22Rv1 (cell line): Measurements from ENCODE around the gene SLC36A3.
A peak's percentile ranks its signal among the peaks of the same experiment; 100 is the strongest.

Experiments
- H3K27ac ChIP-seq: fragments of 450-650 bp; 2 replicates; pipeline ENCODE4 v1.5.1; 2017
- ZFX ChIP-seq: fragments of 450-650 bp; IDR thresholded peaks from 2 replicates; pipeline ENCODE4 v1.6.1; 2017; ENCODE audit warnings: antibody characterized with exemption, borderline replicate concordance
- TF ChIP-seq, protein P1 (sequence below): fragments of 450-650 bp; IDR thresholded peaks from 2 replicates; pipeline ENCODE4 v1.5.1; 2017; ENCODE audit warnings: mild to moderate bottlenecking

SLC36A3 gene

DNA sequence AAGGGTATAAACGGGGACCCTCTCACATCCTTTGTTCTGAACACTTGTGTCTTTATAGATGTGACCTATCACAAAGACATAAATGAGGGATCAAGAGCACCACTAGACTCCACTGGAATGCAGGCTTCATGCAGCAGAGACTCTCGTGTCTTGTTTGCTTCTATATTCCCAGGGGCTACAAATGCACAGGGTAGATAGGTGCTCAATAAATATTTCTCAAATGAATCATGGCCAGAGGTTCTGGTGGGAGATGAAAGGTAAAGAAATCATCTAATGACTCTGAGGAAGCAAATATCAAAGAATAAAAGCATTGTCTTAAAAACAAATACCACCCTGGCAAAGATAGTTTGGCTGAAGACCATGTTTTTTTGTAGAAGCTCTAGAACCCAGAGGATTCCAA is 6.6 kb downstream of the SLC36A3 start:
- TF ChIP-seq, protein P1, sequence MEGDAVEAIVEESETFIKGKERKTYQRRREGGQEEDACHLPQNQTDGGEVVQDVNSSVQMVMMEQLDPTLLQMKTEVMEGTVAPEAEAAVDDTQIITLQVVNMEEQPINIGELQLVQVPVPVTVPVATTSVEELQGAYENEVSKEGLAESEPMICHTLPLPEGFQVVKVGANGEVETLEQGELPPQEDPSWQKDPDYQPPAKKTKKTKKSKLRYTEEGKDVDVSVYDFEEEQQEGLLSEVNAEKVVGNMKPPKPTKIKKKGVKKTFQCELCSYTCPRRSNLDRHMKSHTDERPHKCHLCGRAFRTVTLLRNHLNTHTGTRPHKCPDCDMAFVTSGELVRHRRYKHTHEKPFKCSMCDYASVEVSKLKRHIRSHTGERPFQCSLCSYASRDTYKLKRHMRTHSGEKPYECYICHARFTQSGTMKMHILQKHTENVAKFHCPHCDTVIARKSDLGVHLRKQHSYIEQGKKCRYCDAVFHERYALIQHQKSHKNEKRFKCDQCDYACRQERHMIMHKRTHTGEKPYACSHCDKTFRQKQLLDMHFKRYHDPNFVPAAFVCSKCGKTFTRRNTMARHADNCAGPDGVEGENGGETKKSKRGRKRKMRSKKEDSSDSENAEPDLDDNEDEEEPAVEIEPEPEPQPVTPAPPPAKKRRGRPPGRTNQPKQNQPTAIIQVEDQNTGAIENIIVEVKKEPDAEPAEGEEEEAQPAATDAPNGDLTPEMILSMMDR: no peak
- no peak for TF ChIP-seq ZFX
- H3K27ac ChIP-seq: no peak overlapping the region

DNA sequence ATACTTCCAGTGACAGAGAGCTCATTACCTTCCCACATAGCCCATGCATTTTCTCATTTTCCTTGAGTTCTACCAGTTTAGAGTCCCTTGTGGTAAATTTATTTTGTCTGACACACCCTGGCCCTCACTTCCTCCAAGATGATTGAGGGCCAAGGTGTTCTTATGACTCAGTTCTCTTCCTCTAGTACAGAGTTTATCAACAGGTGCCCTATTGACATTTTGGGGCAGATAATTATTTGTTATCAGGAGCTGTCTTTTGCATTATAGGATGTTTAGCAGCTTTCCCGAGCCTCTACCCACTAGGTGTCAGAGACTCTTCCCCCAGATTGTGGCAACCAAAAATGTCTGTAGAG is 7.1 kb downstream of the SLC36A3 start:
- H3K27ac ChIP-seq: no peak overlapping the region
- TF ChIP-seq ZFX: no peak
- TF ChIP-seq, protein P1: no peak

DNA sequence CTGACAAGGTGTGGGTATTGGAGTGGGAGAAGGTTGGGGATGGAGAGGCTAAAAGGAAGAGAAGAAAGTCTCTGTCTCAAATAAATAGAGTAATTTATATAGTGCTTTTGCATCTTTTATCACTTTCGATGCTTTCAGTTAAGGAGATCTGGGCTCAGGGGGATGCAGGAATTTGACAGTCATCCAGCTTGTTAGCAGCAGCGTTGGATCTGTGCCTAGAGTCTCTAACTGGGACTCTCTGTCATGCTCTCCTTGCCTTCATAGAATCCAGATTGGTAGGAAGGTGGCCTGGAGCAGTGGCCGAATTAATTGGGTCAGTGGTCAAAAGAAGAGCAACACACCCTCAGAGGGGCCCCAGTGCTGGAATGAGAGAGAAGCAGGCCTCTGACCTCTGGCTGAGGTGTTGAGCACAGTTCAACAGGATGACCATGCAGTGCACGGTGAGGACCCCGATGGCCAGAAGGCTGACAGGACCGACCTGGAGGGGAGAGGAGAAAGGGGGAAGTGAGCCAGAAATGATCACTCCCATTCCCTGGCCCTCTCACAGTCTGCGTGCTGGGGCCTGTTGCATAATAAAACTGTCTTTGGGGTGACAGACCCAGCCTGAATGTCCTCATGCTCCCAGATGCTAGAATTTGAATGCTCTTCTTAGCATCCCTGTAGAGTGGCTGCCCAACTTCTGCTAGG is 7.6 kb downstream of the SLC36A3 start:
- no peak overlapping the region for H3K27ac ChIP-seq
- TF ChIP-seq ZFX: no peak
- TF ChIP-seq, protein P1: no peak

DNA sequence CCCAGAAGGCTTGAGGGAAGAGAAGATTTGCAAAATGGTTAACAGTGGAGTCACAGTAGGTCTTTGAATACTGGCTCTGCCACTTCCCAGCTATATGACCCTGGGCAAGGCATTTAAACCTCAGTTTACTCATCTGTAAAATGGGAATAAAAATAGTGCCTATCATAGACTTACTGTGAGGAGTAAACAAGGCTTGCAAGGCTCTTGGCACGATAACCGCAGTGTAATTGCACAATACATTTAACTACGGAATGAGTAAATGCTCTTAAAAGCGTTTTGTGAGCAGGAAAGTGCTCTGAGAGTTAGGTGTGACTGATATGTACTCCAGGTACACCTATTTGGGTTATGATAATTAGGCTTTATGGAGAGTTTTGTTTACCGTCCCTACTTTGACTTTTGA is 8.4 kb downstream of the SLC36A3 start:
- H3K27ac ChIP-seq: no peak overlapping the region
- TF ChIP-seq, protein P1: no peak
- TF ChIP-seq ZFX: no peak

DNA sequence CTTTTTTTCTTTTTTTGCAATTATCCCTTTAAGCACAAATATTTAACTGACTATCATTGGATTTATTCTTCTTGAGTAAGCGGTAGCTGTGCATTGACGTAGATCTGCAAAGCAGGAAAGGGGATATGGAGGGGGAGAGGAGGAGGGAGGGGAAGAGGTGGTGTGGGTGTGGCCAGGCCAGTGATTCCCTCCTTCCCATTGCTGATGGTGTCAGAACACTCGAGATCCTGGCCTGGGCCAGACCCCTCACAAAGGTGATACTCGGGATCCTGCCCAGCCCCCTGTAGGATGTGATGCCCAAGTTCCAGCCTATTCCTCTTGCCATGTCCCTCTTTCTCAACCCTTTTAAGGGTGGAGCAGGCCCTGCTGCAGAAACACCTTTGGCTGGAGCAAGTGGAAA is 9.9 kb downstream of the SLC36A3 start:
- H3K27ac ChIP-seq: no peak overlapping the region
- TF ChIP-seq, protein P1: no peak

DNA sequence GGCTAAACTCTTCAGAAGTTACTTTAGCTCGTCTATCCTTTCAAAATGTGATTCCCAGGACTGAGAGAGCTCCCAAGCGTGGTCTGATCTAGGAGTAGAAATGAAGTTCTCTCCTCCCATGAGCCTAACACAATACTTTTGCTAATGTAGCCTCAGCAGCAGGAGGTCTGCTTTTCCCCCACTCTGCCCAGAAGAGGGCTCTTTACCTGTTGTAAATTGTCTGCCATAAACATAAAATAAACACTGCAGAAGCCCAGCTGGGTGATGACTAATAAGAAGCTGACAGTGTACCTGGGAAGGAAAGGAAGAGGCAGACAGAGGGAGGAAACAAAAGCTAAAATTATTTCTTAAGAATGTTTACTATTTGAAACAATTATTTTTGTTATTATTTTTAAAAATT is 15.4 kb downstream of the SLC36A3 start:
- TF ChIP-seq ZFX: no peak
- TF ChIP-seq, protein P1: peak; percentile 26; the same call in 1 of the 2 replicates

DNA sequence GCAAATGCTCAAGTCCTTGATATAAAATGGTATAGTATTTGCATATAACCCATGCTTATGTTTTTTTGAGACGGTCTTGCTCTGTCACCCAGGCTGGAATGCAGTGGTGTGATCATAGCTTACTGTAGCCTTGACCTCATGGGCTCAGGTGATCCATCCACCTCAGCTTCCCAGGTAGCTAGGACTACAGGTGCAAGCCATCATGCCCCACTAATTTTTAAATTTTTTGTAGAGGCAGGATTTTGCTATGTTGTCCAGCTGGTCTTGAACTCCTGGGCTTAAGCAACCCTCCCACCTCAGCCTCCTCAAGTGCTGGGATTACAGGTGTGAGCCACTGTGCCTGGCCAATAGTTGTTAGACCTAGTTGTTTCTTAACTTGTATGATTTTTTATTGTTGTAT is 17.3 kb downstream of the SLC36A3 start:
- TF ChIP-seq, protein P1: no peak
- no peak for TF ChIP-seq ZFX
- H3K27ac ChIP-seq: no peak overlapping the region

More for the DNA sequence above, 15.4 kb downstream of the SLC36A3 start:
- H3K27ac ChIP-seq: no peak overlapping the region
